MCF 10A (cell line): ENCODE data around the gene CHERP. TPM values are rescaled to one million over a fixed set of nuclear protein-coding genes. Genes with fewer than 3 reads are reported as not detected.
"Not testable (repeated sequence)": the region's sequence is repeated elsewhere in the genome, so short reads cannot be mapped to it uniquely, and the experiment has no call there.

Experiments
- BruUV-seq: library from RNA; stranded (reverse); fragments of 400-500 nt; replicated peaks from 2 replicates; lab custom pipeline; 2021; lab: Mats Ljungman, UMichigan
- CTCF ChIA-PET: fragments of 300-600 bp; sonication (Branson Sonifier 250); formaldehyde crosslinking; extraction: SDS; loops from one replicate; lab custom pipeline; 2021; ENCODE audit warnings: antibody characterized with exemption, inconsistent platforms; lab: Yijun Ruan, JAX
- POLR2A ChIA-PET: fragments of 300-600, 350-650 bp; sonication (Branson Sonifier 250); formaldehyde crosslinking; extraction: SDS; loops from one replicate; lab custom pipeline; 2020; ENCODE audit warnings: antibody characterized with exemption, inconsistent platforms; lab: Yijun Ruan, JAX
- DNase-seq: peaks from one replicate; pipeline ENCODE4 v3.0.0-alpha.2; 2018; ENCODE audit not compliant: unreplicated experiment
- H3K27ac Mint-ChIP-seq: one replicate; pipeline ENCODE4 v1.8.0; 2022; ENCODE audit warnings: mild to moderate bottlenecking, low read depth, mixed read lengths; ENCODE audit not compliant: unreplicated experiment
- H3K27me3 Mint-ChIP-seq: one replicate; pipeline ENCODE4 v1.8.0; 2022; ENCODE audit warnings: mixed read lengths; ENCODE audit not compliant: insufficient read depth, unreplicated experiment
- H3K36me3 Mint-ChIP-seq: one replicate; pipeline ENCODE4 v1.8.0; 2022; ENCODE audit warnings: mild to moderate bottlenecking, moderate library complexity, mixed read lengths; ENCODE audit not compliant: insufficient read depth, unreplicated experiment
- H3K4me1 Mint-ChIP-seq: one replicate; pipeline ENCODE4 v1.8.0; 2022; ENCODE audit warnings: mixed read lengths; ENCODE audit not compliant: insufficient read depth, unreplicated experiment
- H3K4me3 Mint-ChIP-seq: one replicate; pipeline ENCODE4 v1.8.0; 2022; ENCODE audit warnings: mild to moderate bottlenecking, moderate library complexity, mixed read lengths; ENCODE audit not compliant: unreplicated experiment
- H3K9me3 Mint-ChIP-seq: one replicate; pipeline ENCODE4 v1.8.0; 2022; ENCODE audit warnings: mixed read lengths; ENCODE audit not compliant: unreplicated experiment
- intact Hi-C: fragments of 100-400 bp; cut with micrococcal nuclease; formaldehyde crosslinking; loops from 2 replicates; pipeline ENCODE4 v1.14.1; 2022
- total RNA-seq: library from RNA; stranded (reverse); gene quantifications from 2 replicates; pipeline ENCODE4 v1.2.3, GENCODE V29; 2022
- TF ChIP-seq, protein P1 (sequence below): fragments of 200-600 bp; IDR thresholded peaks from one replicate; pipeline ENCODE4 v1.8.0; 2022; ENCODE audit warnings: antibody characterized with exemption, mild to moderate bottlenecking; ENCODE audit not compliant: unreplicated experiment

CHERP gene
- total RNA-seq, 1 experiment from 2014 or later = 51.6 TPM

DNA sequence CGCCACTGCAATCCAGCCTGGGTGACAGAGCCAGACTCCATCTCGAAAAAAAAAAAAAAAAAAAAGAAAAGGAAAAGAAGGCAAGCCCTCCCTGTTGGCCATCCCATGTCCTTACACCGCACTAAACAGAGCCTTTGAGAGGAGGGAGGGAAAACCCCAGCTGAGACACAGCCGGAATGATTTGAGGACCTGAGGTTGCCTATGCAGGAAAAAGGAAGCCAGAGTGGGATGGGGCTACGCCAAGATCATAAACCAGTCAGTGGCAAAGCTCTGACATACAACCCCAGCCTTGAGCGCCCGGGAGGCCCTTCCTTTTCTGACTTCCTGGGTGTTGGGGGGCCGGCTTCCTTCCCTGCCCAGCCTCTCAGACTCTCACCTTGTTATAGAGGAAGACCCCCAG, 12.5 kb upstream of the CHERP start:
- Mint-ChIP-seq H3K27ac (no peak overlapping the region), H3K9me3 (no peaks in the 10 kb centered on the region), H3K27me3 (no peaks in the 10 kb centered on the region), H3K4me1 (peaks cover 5% of the 10 kb centered on the region), H3K36me3 (peaks cover 85% of the 10 kb centered on the region), H3K4me3 (no peak overlapping the region)
- no TSS peak for BruUV-seq
- DNase-seq = no peak
- ChIA-PET CTCF (no interaction called here), POLR2A (no interaction called here)
- TF ChIP-seq, protein P1, sequence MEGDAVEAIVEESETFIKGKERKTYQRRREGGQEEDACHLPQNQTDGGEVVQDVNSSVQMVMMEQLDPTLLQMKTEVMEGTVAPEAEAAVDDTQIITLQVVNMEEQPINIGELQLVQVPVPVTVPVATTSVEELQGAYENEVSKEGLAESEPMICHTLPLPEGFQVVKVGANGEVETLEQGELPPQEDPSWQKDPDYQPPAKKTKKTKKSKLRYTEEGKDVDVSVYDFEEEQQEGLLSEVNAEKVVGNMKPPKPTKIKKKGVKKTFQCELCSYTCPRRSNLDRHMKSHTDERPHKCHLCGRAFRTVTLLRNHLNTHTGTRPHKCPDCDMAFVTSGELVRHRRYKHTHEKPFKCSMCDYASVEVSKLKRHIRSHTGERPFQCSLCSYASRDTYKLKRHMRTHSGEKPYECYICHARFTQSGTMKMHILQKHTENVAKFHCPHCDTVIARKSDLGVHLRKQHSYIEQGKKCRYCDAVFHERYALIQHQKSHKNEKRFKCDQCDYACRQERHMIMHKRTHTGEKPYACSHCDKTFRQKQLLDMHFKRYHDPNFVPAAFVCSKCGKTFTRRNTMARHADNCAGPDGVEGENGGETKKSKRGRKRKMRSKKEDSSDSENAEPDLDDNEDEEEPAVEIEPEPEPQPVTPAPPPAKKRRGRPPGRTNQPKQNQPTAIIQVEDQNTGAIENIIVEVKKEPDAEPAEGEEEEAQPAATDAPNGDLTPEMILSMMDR = no peak
- intact Hi-C loops = no loop called here

DNA sequence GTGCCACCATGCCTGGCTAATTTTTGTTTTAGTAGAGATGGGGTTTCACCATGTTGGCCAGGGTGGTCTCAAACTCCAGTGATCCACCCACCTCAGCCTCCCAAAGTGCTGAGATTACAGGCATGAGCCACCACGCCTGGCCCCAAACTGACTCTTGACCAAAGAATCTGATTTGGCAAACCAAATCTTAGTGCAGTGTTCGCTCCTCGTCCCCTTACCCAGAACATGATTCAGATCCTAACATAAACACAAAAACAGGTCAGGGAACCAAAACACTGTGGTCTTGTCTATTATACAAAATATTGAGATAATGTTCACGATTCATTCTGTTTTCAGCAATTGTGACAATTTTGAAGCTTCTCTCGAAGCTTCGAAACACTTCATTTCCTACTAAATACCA, 9.7 kb upstream of the CHERP start:
- ChIA-PET CTCF (interaction anchor here (0.6 kb wide), 2 partner anchors 21 to 1764 kb away, joined by 3 to 5 read pairs; no protein-coding TSS in a partner anchor), POLR2A (interaction anchor here (0.6 to 1.2 kb wide), 2 partner anchors 9 to 192 kb away, joined by 3 read pairs; no protein-coding TSS in a partner anchor)
- DNase-seq, H3K9me3 Mint-ChIP-seq, intact Hi-C loops, H3K27me3 Mint-ChIP-seq, H3K4me3 Mint-ChIP-seq, H3K4me1 Mint-ChIP-seq, H3K27ac Mint-ChIP-seq, BruUV-seq: not testable (repeated sequence)
- H3K36me3 Mint-ChIP-seq = peaks cover 59% of the 10 kb centered on the region

DNA sequence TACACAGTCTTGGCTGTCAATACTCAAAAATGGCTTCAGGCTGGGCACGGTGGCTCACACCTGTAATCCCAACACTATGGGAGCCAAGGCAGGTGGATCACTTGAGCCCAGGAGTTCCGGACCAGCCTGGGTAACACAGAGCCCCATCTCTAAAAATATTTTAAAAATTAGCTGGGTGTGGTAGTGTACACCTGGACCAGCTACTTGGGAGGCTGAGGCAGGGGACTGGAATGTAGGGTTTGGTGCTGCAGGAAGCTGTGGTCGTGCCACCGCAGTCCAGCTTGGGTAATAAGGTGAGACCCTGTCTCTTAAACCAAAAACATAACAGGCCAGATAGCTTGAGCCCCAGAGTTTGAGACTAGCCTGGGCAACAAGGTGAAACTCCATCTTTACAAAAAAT, 6.7 kb upstream of the CHERP start:
- peaks cover 42% of the 10 kb centered on the region for H3K36me3 Mint-ChIP-seq
- intact Hi-C loops = no loop called here
- no TSS peak for BruUV-seq
- no peaks in the 10 kb centered on the region for H3K9me3 Mint-ChIP-seq
- TF ChIP-seq, protein P1 = no peak
- ChIA-PET CTCF (interaction anchor here (0.6 to 1.2 kb wide), 5 partner anchors 21 to 301 kb away, joined by 3 to 4 read pairs (median 3); no protein-coding TSS in a partner anchor), POLR2A (interaction anchor here (0.5 to 1.7 kb wide), 4 partner anchors 7 to 45 kb away, joined by 3 to 4 read pairs (median 4); partner anchors contain the start of gene SLC35E1)
- no peak for DNase-seq
- H3K4me3 Mint-ChIP-seq = no peak overlapping the region
- H3K4me1 Mint-ChIP-seq = peaks cover 10% of the 10 kb centered on the region
- peak overlapping the region; percentile 35 for H3K27ac Mint-ChIP-seq
- no peaks in the 10 kb centered on the region for H3K27me3 Mint-ChIP-seq

DNA sequence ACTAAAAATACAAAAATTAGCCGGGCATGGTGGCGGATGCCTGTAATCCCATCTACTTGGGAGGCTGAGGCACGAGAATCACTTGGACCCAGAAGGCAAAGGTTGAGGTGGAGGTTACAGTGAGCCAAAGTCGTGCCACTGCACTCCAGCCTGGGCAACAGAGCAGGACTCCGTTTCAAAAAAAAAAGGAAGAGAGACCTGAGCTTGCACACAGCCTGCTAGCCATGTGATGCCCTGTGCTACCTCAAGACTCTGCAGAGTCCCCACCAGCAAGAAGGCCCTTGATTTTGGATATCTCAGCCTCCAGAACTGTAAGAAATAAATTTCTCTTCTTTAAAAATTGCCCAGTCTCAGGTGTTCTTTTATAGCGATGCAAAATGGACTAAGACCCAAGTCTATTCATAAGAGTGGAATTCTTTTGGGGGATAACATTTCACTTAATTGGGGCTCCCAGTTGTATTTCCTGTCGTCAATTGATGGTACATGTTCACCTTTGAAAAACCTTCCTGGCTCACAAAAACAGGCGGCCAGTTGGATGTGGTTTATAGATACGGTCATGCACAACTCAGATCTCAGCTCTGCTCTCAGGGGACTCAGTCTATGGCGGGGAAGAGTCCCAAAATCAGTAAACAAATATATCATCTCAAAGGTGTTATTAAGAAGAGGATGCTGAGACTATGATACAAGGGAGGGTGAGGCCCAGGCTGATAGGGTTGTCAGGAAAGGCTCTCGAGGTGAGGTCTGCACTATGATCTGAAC, 2.4 kb upstream of the CHERP start:
- Mint-ChIP-seq H3K36me3 (peaks cover 25% of the 10 kb centered on the region), H3K9me3 (no peaks in the 10 kb centered on the region), H3K4me3 (no peak overlapping the region), H3K27me3 (no peaks in the 10 kb centered on the region), H3K4me1 (peaks cover 5% of the 10 kb centered on the region), H3K27ac (no peak overlapping the region)
- intact Hi-C loops = no loop called here
- no TSS peak for BruUV-seq
- DNase-seq = no peak
- ChIA-PET POLR2A (no interaction called here), CTCF (interaction anchor here (0.6 kb wide), 1 partner anchor 41 kb away, joined by 3 read pairs; no protein-coding TSS in a partner anchor)
- TF ChIP-seq, protein P1 = no peak

DNA sequence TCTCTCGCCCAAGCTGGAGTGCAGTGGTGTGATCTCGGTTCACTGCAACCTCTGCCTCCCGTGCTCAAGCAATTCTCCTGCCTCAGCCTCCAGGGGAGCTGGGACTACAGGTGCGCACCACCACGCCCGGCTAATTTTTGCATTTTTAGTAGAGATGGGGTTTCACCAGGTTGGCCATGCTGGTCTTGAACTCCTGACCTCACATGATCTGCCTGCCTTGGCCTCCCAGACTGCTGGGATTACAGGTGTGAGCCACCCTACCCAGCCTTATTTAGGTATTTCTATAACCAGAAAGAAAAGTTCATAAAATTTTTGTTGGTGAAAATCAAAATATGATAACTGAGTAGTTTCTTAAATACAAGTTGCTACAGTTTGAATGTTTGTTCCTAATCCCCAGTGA, 1.5 kb upstream of the CHERP start:
- ChIA-PET CTCF (interaction anchor here (0.6 kb wide), 1 partner anchor 46 kb away, joined by 3 read pairs; no protein-coding TSS in a partner anchor), POLR2A (interaction anchor here (1.2 to 1.3 kb wide), 4 partner anchors 8 to 298 kb away, joined by 3 to 11 read pairs (median 3); partner anchors contain the start of gene SLC35E1)
- Mint-ChIP-seq H3K4me3 (peak overlapping the region; percentile 81), H3K36me3 (peaks cover 34% of the 10 kb centered on the region), H3K27ac (peak overlapping the region; percentile 63)
- H3K4me1 Mint-ChIP-seq, DNase-seq, H3K9me3 Mint-ChIP-seq, intact Hi-C loops, BruUV-seq, H3K27me3 Mint-ChIP-seq: not testable (repeated sequence)
